ENCODE results near the gene IPO11. TPM values are rescaled to one million over a fixed set of nuclear protein-coding genes. Genes with fewer than 3 reads are reported as not detected.

IPO11 gene
- total RNA-seq, 4 donors from 2014 or later = 15.5 to 36.0 (median 20.1) TPM

DNA sequence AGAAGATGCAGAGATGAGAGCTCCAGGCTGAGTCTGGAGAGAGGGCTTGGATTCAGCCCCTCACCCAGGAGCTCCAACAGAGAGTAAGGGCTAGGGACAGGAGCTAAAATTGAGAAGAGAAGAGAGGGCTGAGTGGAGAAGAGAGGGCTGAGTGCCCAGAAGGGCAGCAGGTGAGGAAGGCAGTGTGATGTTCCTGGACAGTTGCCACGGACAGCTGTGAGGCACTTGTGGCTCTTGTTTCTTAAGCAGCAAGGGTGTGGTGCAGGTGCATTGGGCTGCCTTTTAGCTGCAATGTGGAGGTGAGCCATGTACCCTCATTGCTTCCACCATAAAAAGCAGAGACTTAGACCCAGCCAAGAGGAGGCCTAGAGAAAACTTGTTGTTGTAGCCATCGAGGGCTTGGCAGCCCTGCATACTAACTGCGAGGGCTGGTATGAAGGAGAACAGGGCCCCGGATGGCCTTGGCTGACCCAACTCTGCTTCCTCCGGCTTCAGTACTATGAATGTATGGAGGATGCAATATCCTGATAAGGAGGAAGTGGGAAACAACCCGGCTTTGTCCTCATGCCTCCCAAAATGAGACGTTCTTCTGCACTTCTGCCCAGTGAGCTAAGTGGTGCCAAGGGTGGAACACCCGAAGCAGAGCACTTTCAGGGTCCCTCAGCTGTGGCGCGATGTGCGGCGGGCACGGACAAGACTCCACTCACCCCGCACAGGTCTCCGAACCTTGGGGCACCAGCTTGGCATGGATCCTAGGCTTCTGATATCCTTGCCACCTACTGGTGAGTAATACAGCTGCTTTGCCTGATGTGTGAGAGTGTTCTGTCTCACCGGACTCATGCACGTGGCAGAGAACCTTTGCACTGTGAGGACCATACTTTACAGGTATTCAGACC is 231.2 kb downstream of the IPO11 start:
- in situ Hi-C loops (cut with MboI; ENCODE audit: low sequenced_read_pairs in 4 of 4) (no loop called here), intact Hi-C loops (cut with DNase I; ENCODE audit: low total_unique reads) (no loop called here)
- ATAC-seq (peak in 1 of 2 donors; percentile 47), DNase-seq (peak; percentile 9 to 31)
- Histone ChIP-seq H3K4me1 (no peaks in the 10 kb centered on the region), H3K27ac (no peak overlapping the region), H3K27me3 (no peaks in the 10 kb centered on the region), H3K4me3 (no peak overlapping the region), H3K9me3 (no peaks in the 10 kb centered on the region), H3K36me3 (no peaks in the 10 kb centered on the region)
- TF ChIP-seq, protein P1, sequence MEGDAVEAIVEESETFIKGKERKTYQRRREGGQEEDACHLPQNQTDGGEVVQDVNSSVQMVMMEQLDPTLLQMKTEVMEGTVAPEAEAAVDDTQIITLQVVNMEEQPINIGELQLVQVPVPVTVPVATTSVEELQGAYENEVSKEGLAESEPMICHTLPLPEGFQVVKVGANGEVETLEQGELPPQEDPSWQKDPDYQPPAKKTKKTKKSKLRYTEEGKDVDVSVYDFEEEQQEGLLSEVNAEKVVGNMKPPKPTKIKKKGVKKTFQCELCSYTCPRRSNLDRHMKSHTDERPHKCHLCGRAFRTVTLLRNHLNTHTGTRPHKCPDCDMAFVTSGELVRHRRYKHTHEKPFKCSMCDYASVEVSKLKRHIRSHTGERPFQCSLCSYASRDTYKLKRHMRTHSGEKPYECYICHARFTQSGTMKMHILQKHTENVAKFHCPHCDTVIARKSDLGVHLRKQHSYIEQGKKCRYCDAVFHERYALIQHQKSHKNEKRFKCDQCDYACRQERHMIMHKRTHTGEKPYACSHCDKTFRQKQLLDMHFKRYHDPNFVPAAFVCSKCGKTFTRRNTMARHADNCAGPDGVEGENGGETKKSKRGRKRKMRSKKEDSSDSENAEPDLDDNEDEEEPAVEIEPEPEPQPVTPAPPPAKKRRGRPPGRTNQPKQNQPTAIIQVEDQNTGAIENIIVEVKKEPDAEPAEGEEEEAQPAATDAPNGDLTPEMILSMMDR (IDR thresholded peaks at IDR 0.05 in 4 of 5, conservative IDR thresholded peaks at IDR 0.05 in 1 of 5) = no peak
- no peak for TF ChIP-seq POLR2A (IDR thresholded peaks at IDR 0.05)

DNA sequence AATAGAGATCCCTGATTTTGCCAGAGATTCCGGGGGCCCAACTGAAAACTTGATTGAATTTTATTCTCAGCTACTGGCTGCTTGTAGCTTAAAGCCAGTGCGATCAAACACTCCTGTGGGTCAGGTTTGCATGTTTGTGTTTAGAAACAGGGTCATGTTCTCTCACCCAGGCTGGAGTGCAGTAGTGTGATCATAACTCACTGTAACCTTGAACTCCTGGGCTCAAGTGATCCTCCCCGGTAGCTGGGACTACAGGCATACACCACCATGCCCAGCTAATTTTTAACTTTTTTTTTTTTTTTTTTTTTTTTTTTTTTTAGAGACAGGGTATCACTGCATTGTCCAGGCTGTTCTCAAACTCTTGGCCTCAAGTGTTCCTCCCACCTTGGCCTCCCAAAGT is 232.7 kb downstream of the IPO11 start:
- no peaks in the 10 kb centered on the region for H3K9me3 ChIP-seq
- intact Hi-C loops (cut with DNase I; ENCODE audit: low total_unique reads) = no loop called here
- TF ChIP-seq, protein P1 (IDR thresholded peaks at IDR 0.05 in 4 of 5, conservative IDR thresholded peaks at IDR 0.05 in 1 of 5) = no peak
- no peaks in the 10 kb centered on the region for H3K4me1 ChIP-seq
- no peaks in the 10 kb centered on the region for H3K36me3 ChIP-seq
- no peaks in the 10 kb centered on the region for H3K27me3 ChIP-seq
- no peak for ATAC-seq
- DNase-seq = no peak
- H3K4me3 ChIP-seq = no peak overlapping the region
- in situ Hi-C loops (cut with MboI; ENCODE audit: low sequenced_read_pairs in 4 of 4) = no loop called here
- H3K27ac ChIP-seq = no peak overlapping the region

DNA sequence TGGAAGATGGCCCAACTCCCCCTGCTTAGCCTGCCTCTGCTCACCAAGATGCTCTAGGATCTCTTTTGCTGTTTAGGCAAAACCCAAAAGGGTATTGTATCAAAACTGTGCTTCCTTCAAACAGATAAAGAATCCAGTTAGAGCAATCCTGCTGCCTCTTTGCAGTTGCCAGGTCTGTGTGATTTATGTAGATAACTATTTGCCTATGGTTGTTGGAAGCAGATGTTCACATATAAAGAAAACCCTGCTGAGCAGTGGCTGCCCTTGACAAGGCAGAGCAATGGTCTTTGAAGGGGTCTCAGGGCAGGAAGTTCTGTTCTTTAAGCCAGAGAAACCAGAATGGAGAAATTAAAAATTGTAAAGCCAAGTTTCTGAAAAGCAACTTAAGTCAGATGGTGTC is 234.7 kb downstream of the IPO11 start:
- Histone ChIP-seq H3K36me3 (no peaks in the 10 kb centered on the region), H3K27ac (no peak overlapping the region)
- in situ Hi-C loops (cut with MboI; ENCODE audit: low sequenced_read_pairs in 4 of 4) = no loop called here

DNA sequence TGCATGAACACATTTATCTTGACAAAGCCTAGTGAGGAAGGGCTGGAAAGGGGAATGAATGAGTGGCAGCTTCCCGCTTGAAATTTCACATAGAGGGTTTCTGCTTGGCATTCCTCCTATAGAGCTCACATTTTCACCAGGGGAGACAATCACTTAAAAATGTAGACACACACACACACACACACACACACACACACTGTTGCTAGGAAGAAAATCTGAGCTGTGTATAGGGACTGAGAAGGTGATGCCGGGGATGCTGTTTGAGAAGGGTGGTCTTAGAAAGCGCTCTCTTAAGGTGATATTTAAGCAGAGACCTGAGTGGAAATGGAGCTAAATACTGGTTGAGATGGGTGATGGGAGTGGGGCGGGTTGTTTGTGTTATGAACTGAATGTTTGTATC is 236.5 kb downstream of the IPO11 start:
- Histone ChIP-seq H3K27me3 (no peaks in the 10 kb centered on the region), H3K4me3 (no peak overlapping the region), H3K27ac (no peak overlapping the region), H3K4me1 (no peaks in the 10 kb centered on the region), H3K9me3 (no peaks in the 10 kb centered on the region), H3K36me3 (no peaks in the 10 kb centered on the region)
- DNase-seq (no peak), ATAC-seq (no peak)
- intact Hi-C loops (cut with DNase I; ENCODE audit: low total_unique reads) (no loop called here), in situ Hi-C loops (cut with MboI; ENCODE audit: low sequenced_read_pairs in 4 of 4) (no loop called here)
- TF ChIP-seq, protein P1 (IDR thresholded peaks at IDR 0.05 in 4 of 5, conservative IDR thresholded peaks at IDR 0.05 in 1 of 5) = no peak
- TF ChIP-seq POLR2A (IDR thresholded peaks at IDR 0.05) = no peak

More for the DNA sequence above, 234.7 kb downstream of the IPO11 start:
- TF ChIP-seq POLR2A (IDR thresholded peaks at IDR 0.05) = no peak
- TF ChIP-seq, protein P1 (IDR thresholded peaks at IDR 0.05 in 4 of 5, conservative IDR thresholded peaks at IDR 0.05 in 1 of 5) = no peak
- Histone ChIP-seq H3K27me3 (no peaks in the 10 kb centered on the region), H3K4me3 (no peak overlapping the region), H3K9me3 (no peaks in the 10 kb centered on the region), H3K4me1 (no peaks in the 10 kb centered on the region)
- DNase-seq (no peak), ATAC-seq (no peak)
- intact Hi-C loops (cut with DNase I; ENCODE audit: low total_unique reads) = no loop called here
